Vagina (tissue), 2 donors: Measurements from ENCODE around the gene RTL1. TPM values are rescaled to one million over a fixed set of nuclear protein-coding genes. Genes with fewer than 3 reads are reported as not detected.

Experiments
- DNase-seq, 2 donors: peaks; one replicate each; pipeline ENCODE4 v3.0.0-alpha.2; 2017; ENCODE audit errors: extremely low spot score in 2 of 2
- H3K27ac ChIP-seq: fragments of 200-600 bp; sonication (generic); one replicate; pipeline ENCODE4 v1.5.1; 2019
- H3K27me3 ChIP-seq: fragments of 200-600 bp; sonication (generic); one replicate; pipeline ENCODE4 v1.5.1; 2019
- H3K36me3 ChIP-seq, 2 donors: fragments of 200-600 bp; sonication (generic); one replicate each; pipeline ENCODE4 v1.5.1; 2017 to 2019
- H3K4me1 ChIP-seq: fragments of 200-600 bp; sonication (generic); one replicate; pipeline ENCODE4 v1.5.1; 2019
- H3K4me3 ChIP-seq, 2 donors: fragments of 200-600 bp; sonication (generic); 1 replicate in 1 of 2; 2 replicates in 1 of 2; pipeline ENCODE4 v1.5.1; 2016 to 2019
- H3K9me3 ChIP-seq: fragments of 200-600 bp; sonication (generic); one replicate; pipeline ENCODE4 v1.5.1; 2019
- CTCF ChIP-seq, 3 experiments: fragments of 450-650 bp in 2 of 3; fragments of 200-600 bp in 1 of 3; sonication (generic) in 1 of 3; IDR thresholded peaks; one replicate each; pipeline ENCODE4 v1.5.1; 2017 to 2019; ENCODE audit warnings: antibody characterized with exemption in 3 of 3, mild to moderate bottlenecking in 2 of 3, moderate library complexity in 2 of 3
- POLR2A ChIP-seq, 2 donors: fragments of 450-650 bp; IDR thresholded peaks; one replicate each; pipeline ENCODE4 v1.6.1; 2017; ENCODE audit warnings: antibody characterized with exemption in 2 of 2, mild to moderate bottlenecking in 2 of 2, moderate library complexity in 2 of 2
- POLR2AphosphoS5 ChIP-seq, 2 donors: sonication (generic); formaldehyde crosslinking; IDR thresholded peaks; one replicate each; pipeline ENCODE4 v1.9.0; 2017; ENCODE audit warnings: antibody characterized with exemption in 2 of 2, mild to moderate bottlenecking in 2 of 2, low read depth in 1 of 2; ENCODE audit not compliant: insufficient read depth in 1 of 2
- intact Hi-C: fragments of 100-400 bp; cut with DNase I; formaldehyde crosslinking; loops from one replicate; pipeline ENCODE4 v1.15.1; 2023
- total RNA-seq: library from RNA; depleted of rRNA; stranded (reverse); fragments of >200 nt; gene quantifications from one replicate; pipeline ENCODE4 v1.2.3, GENCODE V29; 2016

Gene RTL1
- total RNA-seq, 1 donor from 2014 or later = not detected

- TF ChIP-seq POLR2A (IDR thresholded peaks at IDR 0.05) (no peak), POLR2AphosphoS5 (IDR thresholded peaks at IDR 0.05; ENCODE audit: insufficient read depth in 1 of 2, low read depth in 1 of 2) (no peak), CTCF (IDR thresholded peaks at IDR 0.05) (no peak)
- no peak for DNase-seq
- Histone ChIP-seq H3K4me1 (no peaks in the 10 kb centered on the region), H3K36me3 (no peaks in the 10 kb centered on the region), H3K9me3 (no peaks in the 10 kb centered on the region), H3K27ac (no peak overlapping the region), H3K4me3 (no peak overlapping the region), H3K27me3 (no peaks in the 10 kb centered on the region)
- intact Hi-C loops = no loop called here
Measured at GRCh38 chr14:100872259-100873095, 31.0 kb downstream of the RTL1 start.

- no peaks in the 10 kb centered on the region for H3K27me3 ChIP-seq
- intact Hi-C loops = no loop called here
- no peak overlapping the region for H3K4me3 ChIP-seq
- TF ChIP-seq CTCF (IDR thresholded peaks at IDR 0.05) (no peak), POLR2A (IDR thresholded peaks at IDR 0.05) (no peak), POLR2AphosphoS5 (IDR thresholded peaks at IDR 0.05; ENCODE audit: insufficient read depth in 1 of 2, low read depth in 1 of 2) (no peak)
- no peaks in the 10 kb centered on the region for H3K36me3 ChIP-seq
- no peaks in the 10 kb centered on the region for H3K9me3 ChIP-seq
- H3K4me1 ChIP-seq = no peaks in the 10 kb centered on the region
- no peak for DNase-seq
- H3K27ac ChIP-seq = no peak overlapping the region
Measured at GRCh38 chr14:100871234-100872186, 32.0 kb downstream of the RTL1 start.

- no peak for TF ChIP-seq CTCF (IDR thresholded peaks at IDR 0.05)
- TF ChIP-seq POLR2A (IDR thresholded peaks at IDR 0.05) = no peak
- TF ChIP-seq POLR2AphosphoS5 (IDR thresholded peaks at IDR 0.05; ENCODE audit: insufficient read depth in 1 of 2, low read depth in 1 of 2) = no peak
- intact Hi-C loops = no loop called here
Measured at GRCh38 chr14:100868621-100869370, 34.7 kb downstream of the RTL1 start.

GRCh38 chr14:100867631-100868315 is 35.7 kb downstream of the RTL1 start:
- H3K27ac ChIP-seq = no peak overlapping the region
- no peak for DNase-seq

More at GRCh38 chr14:100868621-100869370, 34.7 kb downstream of the RTL1 start:
- no peaks in the 10 kb centered on the region for H3K4me1 ChIP-seq
- H3K9me3 ChIP-seq = no peaks in the 10 kb centered on the region
- no peaks in the 10 kb centered on the region for H3K36me3 ChIP-seq
- H3K4me3 ChIP-seq = no peak overlapping the region
- H3K27ac ChIP-seq = no peak overlapping the region
- H3K27me3 ChIP-seq = no peaks in the 10 kb centered on the region
- DNase-seq = no peak

More at GRCh38 chr14:100867631-100868315, 35.7 kb downstream of the RTL1 start:
- intact Hi-C loops = no loop called here
- Histone ChIP-seq H3K9me3 (no peaks in the 10 kb centered on the region), H3K4me3 (no peak overlapping the region), H3K36me3 (no peaks in the 10 kb centered on the region), H3K4me1 (no peaks in the 10 kb centered on the region), H3K27me3 (no peaks in the 10 kb centered on the region)
- no peak for TF ChIP-seq POLR2AphosphoS5 (IDR thresholded peaks at IDR 0.05; ENCODE audit: insufficient read depth in 1 of 2, low read depth in 1 of 2)
